OCI-LY3 (cell line): Measurements from ENCODE around the gene CIITA.

Experiments
- CTCF ChIP-seq: fragments of 200-600, 300-600 bp; sonication (generic); IDR thresholded peaks from 2 replicates; pipeline ENCODE4 v1.5.1; 2014; ENCODE audit warnings: antibody characterized with exemption, low read length, low read depth
- EZH2phosphoT487 ChIP-seq: fragments of 200-600 bp; shearing (Covaris generic); IDR thresholded peaks from 2 replicates; pipeline ENCODE4 v1.6.1; 2018; ENCODE audit warnings: antibody characterized with exemption, mixed run types, low read depth

GRCh38 chr16:10959161-10959560 lies 82.2 kb downstream of the CIITA start:
- TF ChIP-seq EZH2phosphoT487 = no peak
- TF ChIP-seq CTCF = no peak
